C4-2B (cell line): ENCODE measurements around the gene ABHD17C.

Experiments
- H3K27ac ChIP-seq: fragments of 450-650 bp; 2 replicates; pipeline ENCODE4 v1.5.1; 2017
- ZFX ChIP-seq: fragments of 450-650 bp; IDR thresholded peaks from 2 replicates; pipeline ENCODE4 v1.6.1; 2017
- TF ChIP-seq, protein P1 (sequence below): fragments of 450-650 bp; conservative IDR thresholded peaks from 2 replicates; pipeline ENCODE4 v1.5.1; 2017; ENCODE audit warnings: mild to moderate bottlenecking

ABHD17C gene

DNA sequence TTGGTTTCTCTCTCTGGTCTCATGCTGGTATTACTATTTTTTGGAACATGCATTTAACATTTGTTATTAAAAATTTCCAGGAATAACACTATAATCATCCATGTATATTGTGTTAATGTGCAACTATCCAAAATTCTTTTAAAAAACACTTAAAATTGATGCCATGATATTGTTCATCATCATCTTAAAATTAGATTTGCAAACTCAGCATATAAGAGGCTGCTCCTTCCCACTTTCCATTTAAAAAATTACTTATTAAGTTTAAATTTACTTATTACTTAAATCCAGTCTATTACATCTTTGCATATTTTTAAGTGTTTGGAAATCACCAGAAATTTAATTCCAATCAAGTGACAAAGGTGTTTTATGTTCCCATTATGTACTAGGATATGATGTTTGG lies 5.8 kb upstream of the ABHD17C start:
- TF ChIP-seq, protein P1, sequence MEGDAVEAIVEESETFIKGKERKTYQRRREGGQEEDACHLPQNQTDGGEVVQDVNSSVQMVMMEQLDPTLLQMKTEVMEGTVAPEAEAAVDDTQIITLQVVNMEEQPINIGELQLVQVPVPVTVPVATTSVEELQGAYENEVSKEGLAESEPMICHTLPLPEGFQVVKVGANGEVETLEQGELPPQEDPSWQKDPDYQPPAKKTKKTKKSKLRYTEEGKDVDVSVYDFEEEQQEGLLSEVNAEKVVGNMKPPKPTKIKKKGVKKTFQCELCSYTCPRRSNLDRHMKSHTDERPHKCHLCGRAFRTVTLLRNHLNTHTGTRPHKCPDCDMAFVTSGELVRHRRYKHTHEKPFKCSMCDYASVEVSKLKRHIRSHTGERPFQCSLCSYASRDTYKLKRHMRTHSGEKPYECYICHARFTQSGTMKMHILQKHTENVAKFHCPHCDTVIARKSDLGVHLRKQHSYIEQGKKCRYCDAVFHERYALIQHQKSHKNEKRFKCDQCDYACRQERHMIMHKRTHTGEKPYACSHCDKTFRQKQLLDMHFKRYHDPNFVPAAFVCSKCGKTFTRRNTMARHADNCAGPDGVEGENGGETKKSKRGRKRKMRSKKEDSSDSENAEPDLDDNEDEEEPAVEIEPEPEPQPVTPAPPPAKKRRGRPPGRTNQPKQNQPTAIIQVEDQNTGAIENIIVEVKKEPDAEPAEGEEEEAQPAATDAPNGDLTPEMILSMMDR: no peak
- no peak for TF ChIP-seq ZFX
- H3K27ac ChIP-seq: no peak overlapping the region

DNA sequence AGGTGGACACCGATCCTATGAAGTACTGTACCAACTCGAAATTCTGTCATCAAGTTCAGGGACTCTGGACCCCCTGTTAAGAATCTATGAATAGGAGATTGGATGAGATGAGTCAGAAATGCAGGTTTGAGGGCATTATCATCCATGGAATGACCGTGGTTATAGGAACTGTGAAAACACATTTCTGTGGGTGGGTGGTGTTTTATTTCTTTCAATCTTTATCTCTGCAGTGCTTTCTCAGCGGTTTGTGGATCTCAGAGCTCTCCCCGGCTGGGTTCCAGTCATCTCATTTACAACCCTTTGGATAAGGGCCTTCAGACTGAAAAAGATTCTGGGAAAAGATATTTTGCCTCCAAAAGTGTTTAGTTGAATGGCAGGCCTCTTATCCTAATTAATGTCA lies 5.4 kb upstream of the ABHD17C start:
- no peak for TF ChIP-seq ZFX
- TF ChIP-seq, protein P1: no peak
- no peak overlapping the region for H3K27ac ChIP-seq

DNA sequence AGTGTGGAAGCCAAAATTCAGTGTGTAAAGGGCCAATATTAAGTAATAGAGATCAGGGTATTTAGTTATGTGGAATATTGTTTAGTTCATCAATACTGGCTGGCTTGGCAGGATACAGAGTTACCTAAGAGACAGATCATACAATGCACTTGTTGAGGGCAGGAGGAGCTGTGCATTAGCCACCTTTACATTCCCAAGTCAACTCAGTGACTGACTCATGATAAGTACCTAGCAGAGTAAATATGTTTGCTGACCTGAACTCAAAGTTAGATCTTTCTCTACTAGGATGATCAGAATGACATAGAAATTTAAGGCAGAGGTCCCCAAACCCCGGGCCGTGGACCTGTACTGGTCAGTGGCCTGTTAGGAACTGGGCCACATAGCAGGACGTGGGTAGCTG lies 3.5 kb upstream of the ABHD17C start:
- TF ChIP-seq, protein P1: no peak
- TF ChIP-seq ZFX: no peak

DNA sequence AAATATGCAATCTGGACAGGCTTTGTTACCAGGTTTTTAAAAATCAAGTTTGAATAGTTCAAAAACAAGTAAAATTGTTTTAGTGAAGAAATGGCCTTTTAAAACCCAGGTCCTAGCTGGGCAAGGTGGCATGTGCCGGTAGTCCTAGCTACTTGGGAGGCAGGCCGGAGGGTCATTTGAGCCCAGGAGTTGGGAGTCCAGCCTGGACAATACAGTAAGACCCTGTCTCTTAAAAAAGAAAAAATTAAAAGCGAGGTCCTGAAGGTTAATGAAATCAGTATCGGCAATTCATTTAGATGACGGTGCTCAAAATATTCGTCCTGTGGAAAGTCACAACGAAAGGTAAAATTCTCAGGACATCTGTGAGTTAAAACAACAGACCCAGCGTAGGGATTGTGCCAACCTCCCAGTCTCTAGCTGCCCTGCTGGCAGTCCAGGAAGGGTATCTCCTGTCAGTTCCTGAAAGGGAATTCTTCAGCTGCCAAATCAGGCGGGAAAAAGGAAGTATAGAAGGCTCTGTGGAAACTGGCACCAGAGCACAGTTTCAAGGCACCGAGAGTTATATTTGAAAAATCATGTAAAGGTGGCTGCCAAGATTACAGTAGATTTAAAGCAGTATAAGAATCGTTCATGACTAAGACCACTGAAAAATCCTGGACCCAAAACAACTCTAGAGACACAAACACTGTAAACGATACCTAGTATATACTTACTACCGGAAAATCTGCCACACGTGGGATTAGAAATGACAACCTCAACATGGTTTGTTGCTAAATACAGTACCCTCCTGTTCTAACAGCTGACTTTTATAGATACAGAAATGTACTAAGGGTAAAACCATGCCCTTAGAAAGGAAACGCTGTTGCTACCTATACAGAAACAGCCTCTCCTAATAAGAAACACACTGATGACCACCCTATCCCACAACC lies 1.2 kb upstream of the ABHD17C start:
- TF ChIP-seq, protein P1: no peak
- TF ChIP-seq ZFX: no peak
- peak overlapping the region; percentile 90 for H3K27ac ChIP-seq

More for the DNA sequence above, 3.5 kb upstream of the ABHD17C start:
- H3K27ac ChIP-seq: no peak overlapping the region

DNA sequence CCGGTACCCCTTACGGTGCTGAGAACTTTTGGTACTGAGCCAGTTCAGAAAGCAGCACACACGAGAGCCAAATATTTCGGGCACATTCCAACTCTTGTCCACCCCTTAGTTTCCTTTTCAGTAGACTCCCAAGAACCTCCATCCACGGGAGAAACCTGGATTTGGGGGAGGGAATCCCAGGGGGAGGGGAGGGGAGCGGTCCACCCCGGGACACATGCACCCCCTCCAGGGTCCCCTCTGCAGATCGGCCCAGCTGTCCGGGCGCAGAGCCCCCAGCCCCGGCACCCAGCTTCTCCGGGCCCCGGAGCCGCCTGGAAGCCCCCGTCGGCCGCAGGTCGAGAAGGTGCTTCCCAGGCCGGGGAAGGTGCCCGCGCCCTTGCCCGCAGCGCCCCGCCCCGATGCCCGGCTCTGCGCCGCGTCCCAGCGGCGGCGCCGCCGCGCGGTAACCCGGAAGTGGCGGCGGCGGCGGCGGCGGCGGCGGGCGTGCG lies 455 bp upstream of the ABHD17C start:
- no peak for TF ChIP-seq ZFX
- TF ChIP-seq, protein P1: no peak
- H3K27ac ChIP-seq: peak overlapping the region; percentile 90

DNA sequence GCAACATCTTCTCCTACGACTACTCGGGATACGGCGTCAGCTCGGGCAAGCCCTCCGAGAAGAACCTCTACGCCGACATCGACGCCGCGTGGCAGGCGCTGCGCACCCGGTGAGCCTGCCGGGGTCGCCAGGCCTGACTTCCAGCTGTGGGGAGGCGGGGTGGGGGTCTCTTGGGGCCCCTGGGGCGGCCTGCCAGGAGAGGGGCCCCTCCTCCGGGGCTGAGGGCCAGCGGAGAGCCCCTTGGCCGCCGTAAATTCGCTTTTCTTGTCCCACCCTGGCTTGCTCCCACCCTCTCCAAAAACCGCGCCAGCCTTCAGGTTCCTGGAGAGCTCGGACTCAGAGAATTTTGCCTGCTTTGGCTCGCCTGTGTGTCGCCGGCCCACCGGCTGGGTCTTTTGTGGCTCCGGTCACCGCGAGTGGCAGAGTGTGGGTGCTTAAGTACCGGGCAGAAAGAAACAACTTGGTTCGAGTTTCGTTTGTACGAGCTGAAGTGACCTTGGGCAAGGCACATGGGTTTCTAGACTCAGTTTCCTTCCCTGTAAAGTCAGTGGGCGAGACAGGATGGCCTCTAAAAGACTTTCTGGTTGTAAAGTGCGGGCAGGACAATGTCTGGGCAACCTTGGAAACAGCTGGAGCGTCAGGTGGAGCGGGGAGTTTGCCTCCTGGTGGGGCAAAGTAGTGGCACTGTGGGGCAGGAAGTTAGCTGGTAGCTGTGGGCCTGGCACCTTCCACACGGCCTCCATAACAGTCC lies 976 bp downstream of the ABHD17C start:
- TF ChIP-seq ZFX: no peak
- TF ChIP-seq, protein P1: peak; percentile 47
- peak overlapping the region; percentile 90 for H3K27ac ChIP-seq
